ENCODE results near the gene GPR137B. TPM values are rescaled to one million over a fixed set of nuclear protein-coding genes. Genes with fewer than 3 reads are reported as not detected.

GPR137B gene
- total and polyA plus RNA-seq, 2 experiments from 2014 or later = 0.87 to 3.0 TPM

- Histone ChIP-seq H3K27ac (no peak overlapping the region), H3K27me3 (no peaks in the 10 kb centered on the region), H3K4me3 (no peak overlapping the region), H3K36me3 (no peaks in the 10 kb centered on the region), H3K4me1 (ENCODE audit: low read depth) (no peaks in the 10 kb centered on the region), H3K9me3 (ENCODE audit: low read depth) (no peaks in the 10 kb centered on the region)
- DNase-seq (ENCODE audit: low read depth in 1 of 2, low spot score in 1 of 2) = no peak
- TF ChIP-seq CTCF (IDR thresholded peaks at IDR 0.05; ENCODE audit: low read depth, low read length) = no peak
Measured at GRCh38 chr1:236120721-236121153, 21.6 kb upstream of the GPR137B start.

GRCh38 chr1:236122176-236122575 lies 20.2 kb upstream of the GPR137B start:
- DNase-seq (ENCODE audit: low read depth in 1 of 2, low spot score in 1 of 2) = no peak
- no peak overlapping the region for H3K27ac ChIP-seq
- TF ChIP-seq CTCF (IDR thresholded peaks at IDR 0.05; ENCODE audit: low read depth, low read length) = no peak
- H3K4me1 ChIP-seq (ENCODE audit: low read depth) = no peaks in the 10 kb centered on the region
- H3K27me3 ChIP-seq = no peaks in the 10 kb centered on the region
- H3K36me3 ChIP-seq = no peaks in the 10 kb centered on the region
- no peak overlapping the region for H3K4me3 ChIP-seq
- H3K9me3 ChIP-seq (ENCODE audit: low read depth) = no peaks in the 10 kb centered on the region

GRCh38 chr1:236123563-236123962 lies 18.8 kb upstream of the GPR137B start:
- Histone ChIP-seq H3K4me1 (ENCODE audit: low read depth) (no peaks in the 10 kb centered on the region), H3K27me3 (no peaks in the 10 kb centered on the region), H3K4me3 (no peak overlapping the region), H3K36me3 (no peaks in the 10 kb centered on the region), H3K9me3 (ENCODE audit: low read depth) (no peaks in the 10 kb centered on the region), H3K27ac (no peak overlapping the region)
- DNase-seq (ENCODE audit: low read depth in 1 of 2, low spot score in 1 of 2) = no peak
- TF ChIP-seq CTCF (IDR thresholded peaks at IDR 0.05; ENCODE audit: low read depth, low read length) = no peak

- no peak for TF ChIP-seq CTCF (IDR thresholded peaks at IDR 0.05; ENCODE audit: low read depth, low read length)
- Histone ChIP-seq H3K27ac (no peak overlapping the region), H3K4me3 (no peak overlapping the region), H3K9me3 (ENCODE audit: low read depth) (no peaks in the 10 kb centered on the region), H3K36me3 (no peaks in the 10 kb centered on the region), H3K27me3 (no peaks in the 10 kb centered on the region), H3K4me1 (ENCODE audit: low read depth) (no peaks in the 10 kb centered on the region)
- no peak for DNase-seq (ENCODE audit: low read depth in 1 of 2, low spot score in 1 of 2)
Measured at GRCh38 chr1:236124965-236125364, 17.4 kb upstream of the GPR137B start.

- H3K36me3 ChIP-seq = no peaks in the 10 kb centered on the region
- no peaks in the 10 kb centered on the region for H3K4me1 ChIP-seq (ENCODE audit: low read depth)
- H3K27me3 ChIP-seq = no peaks in the 10 kb centered on the region
- H3K9me3 ChIP-seq (ENCODE audit: low read depth) = no peaks in the 10 kb centered on the region
- no peak for DNase-seq (ENCODE audit: low read depth in 1 of 2, low spot score in 1 of 2)
- TF ChIP-seq CTCF (IDR thresholded peaks at IDR 0.05; ENCODE audit: low read depth, low read length) = no peak
- no peak overlapping the region for H3K4me3 ChIP-seq
- H3K27ac ChIP-seq = no peak overlapping the region
Measured at GRCh38 chr1:236127045-236127444, 15.3 kb upstream of the GPR137B start.
